ENCODE results near the gene MORN1. TPM values are rescaled to one million over a fixed set of nuclear protein-coding genes. Genes with fewer than 3 reads are reported as not detected.

The MORN1 gene
- total RNA-seq, 2 donors from 2014 or later, result 6.8 to 6.9 TPM

- Mint-ChIP-seq H3K27me3 (ENCODE audit: low read depth) (peaks cover 3% of the 10 kb centered on the region), H3K36me3 (ENCODE audit: insufficient read depth in 2 of 2) (peaks cover 0 to under 1% of the 10 kb centered on the region in 2 donors), H3K4me3 (no peak overlapping the region), H3K9me3 (no peaks in the 10 kb centered on the region), H3K4me1 (ENCODE audit: low read depth) (no peaks in the 10 kb centered on the region), H3K27ac (no peak overlapping the region)
- ATAC-seq (replicated peaks in 1 of 2) (no peak), DNase-seq (no peak)
Measured at GRCh38 chr1:2320006-2320405, 71.3 kb downstream of the MORN1 start.

GRCh38 chr1:2319291-2319690 is 72.1 kb downstream of the MORN1 start:
- Mint-ChIP-seq H3K4me3 (no peak overlapping the region), H3K36me3 (ENCODE audit: insufficient read depth in 2 of 2) (no peaks in the 10 kb centered on the region), H3K9me3 (no peaks in the 10 kb centered on the region), H3K4me1 (ENCODE audit: low read depth) (no peaks in the 10 kb centered on the region), H3K27ac (no peak overlapping the region), H3K27me3 (ENCODE audit: low read depth) (no peaks in the 10 kb centered on the region)
- ATAC-seq (replicated peaks in 1 of 2), result no peak
- DNase-seq, result no peak

- H3K9me3 Mint-ChIP-seq, result no peaks in the 10 kb centered on the region
- no peaks in the 10 kb centered on the region for H3K4me1 Mint-ChIP-seq (ENCODE audit: low read depth)
- H3K27me3 Mint-ChIP-seq (ENCODE audit: low read depth), result no peaks in the 10 kb centered on the region
- ATAC-seq (replicated peaks in 1 of 2), result no peak
- H3K4me3 Mint-ChIP-seq, result no peak overlapping the region
- H3K36me3 Mint-ChIP-seq (ENCODE audit: insufficient read depth in 2 of 2), result no peaks in the 10 kb centered on the region
- no peak overlapping the region for H3K27ac Mint-ChIP-seq
- no peak for DNase-seq
Measured at GRCh38 chr1:2318314-2319278, 72.8 kb downstream of the MORN1 start.

- Mint-ChIP-seq H3K36me3 (ENCODE audit: insufficient read depth in 2 of 2) (no peaks in the 10 kb centered on the region), H3K27me3 (ENCODE audit: low read depth) (no peaks in the 10 kb centered on the region), H3K27ac (no peak overlapping the region), H3K4me1 (ENCODE audit: low read depth) (no peaks in the 10 kb centered on the region), H3K9me3 (no peaks in the 10 kb centered on the region), H3K4me3 (no peak overlapping the region)
- DNase-seq (no peak), ATAC-seq (replicated peaks in 1 of 2) (no peak)
Measured at GRCh38 chr1:2317230-2318065, 73.9 kb downstream of the MORN1 start.

GRCh38 chr1:2316451-2316961 is 74.8 kb downstream of the MORN1 start:
- ATAC-seq (replicated peaks in 1 of 2) (no peak), DNase-seq (no peak)
- H3K27me3 Mint-ChIP-seq (ENCODE audit: low read depth), result no peaks in the 10 kb centered on the region
- no peaks in the 10 kb centered on the region for H3K36me3 Mint-ChIP-seq (ENCODE audit: insufficient read depth in 2 of 2)
- H3K4me1 Mint-ChIP-seq (ENCODE audit: low read depth), result no peaks in the 10 kb centered on the region
- H3K9me3 Mint-ChIP-seq, result no peaks in the 10 kb centered on the region
- no peak overlapping the region for H3K4me3 Mint-ChIP-seq
- H3K27ac Mint-ChIP-seq, result no peak overlapping the region

- peak overlapping the region; percentile 65 to 70 for H3K4me3 Mint-ChIP-seq
- no peaks in the 10 kb centered on the region for H3K4me1 Mint-ChIP-seq (ENCODE audit: low read depth)
- no peak overlapping the region for H3K27ac Mint-ChIP-seq
- DNase-seq, result no peak
- no peaks in the 10 kb centered on the region for H3K36me3 Mint-ChIP-seq (ENCODE audit: insufficient read depth in 2 of 2)
- H3K27me3 Mint-ChIP-seq (ENCODE audit: low read depth), result no peaks in the 10 kb centered on the region
- ATAC-seq (replicated peaks in 1 of 2), result no peak
- H3K9me3 Mint-ChIP-seq, result no peaks in the 10 kb centered on the region
Measured at GRCh38 chr1:2315674-2316450, 75.5 kb downstream of the MORN1 start.

GRCh38 chr1:2314803-2315673 is 76.3 kb downstream of the MORN1 start:
- H3K27ac Mint-ChIP-seq, result peak overlapping the region; percentile 44
- peak; percentile 60 to 76 for DNase-seq
- peak overlapping the region; percentile 65 to 70 for H3K4me3 Mint-ChIP-seq
- ATAC-seq (replicated peaks in 1 of 2), result peak; percentile 47 to 58
- no peaks in the 10 kb centered on the region for H3K9me3 Mint-ChIP-seq
- H3K27me3 Mint-ChIP-seq (ENCODE audit: low read depth), result no peaks in the 10 kb centered on the region
- H3K4me1 Mint-ChIP-seq (ENCODE audit: low read depth), result no peaks in the 10 kb centered on the region
- no peaks in the 10 kb centered on the region for H3K36me3 Mint-ChIP-seq (ENCODE audit: insufficient read depth in 2 of 2)

GRCh38 chr1:2314273-2314802 is 77.0 kb downstream of the MORN1 start:
- peak; percentile 22 to 29 for ATAC-seq (replicated peaks in 1 of 2)
- Mint-ChIP-seq H3K27ac (no peak overlapping the region), H3K27me3 (ENCODE audit: low read depth) (no peaks in the 10 kb centered on the region), H3K36me3 (ENCODE audit: insufficient read depth in 2 of 2) (no peaks in the 10 kb centered on the region), H3K9me3 (no peaks in the 10 kb centered on the region), H3K4me3 (peak overlapping the region in 1 of 2 donors; percentile 53), H3K4me1 (ENCODE audit: low read depth) (no peaks in the 10 kb centered on the region)
- peak in 1 of 2 donors; percentile 38 for DNase-seq

- ATAC-seq (replicated peaks in 1 of 2) (no peak), DNase-seq (no peak)
- Mint-ChIP-seq H3K4me3 (peak overlapping the region; percentile 27 to 53), H3K4me1 (ENCODE audit: low read depth) (no peaks in the 10 kb centered on the region), H3K36me3 (ENCODE audit: insufficient read depth in 2 of 2) (no peaks in the 10 kb centered on the region), H3K9me3 (no peaks in the 10 kb centered on the region), H3K27ac (no peak overlapping the region), H3K27me3 (ENCODE audit: low read depth) (no peaks in the 10 kb centered on the region)
Measured at GRCh38 chr1:2313651-2314261, 77.6 kb downstream of the MORN1 start.

- ATAC-seq (replicated peaks in 1 of 2) (no peak), DNase-seq (no peak)
- H3K9me3 Mint-ChIP-seq, result no peaks in the 10 kb centered on the region
- H3K27ac Mint-ChIP-seq, result no peak overlapping the region
- H3K4me3 Mint-ChIP-seq, result peak overlapping the region in 1 of 2 donors; percentile 29
- H3K27me3 Mint-ChIP-seq (ENCODE audit: low read depth), result no peaks in the 10 kb centered on the region
- peaks cover 0 to 3% of the 10 kb centered on the region in 2 donors for H3K36me3 Mint-ChIP-seq (ENCODE audit: insufficient read depth in 2 of 2)
- no peaks in the 10 kb centered on the region for H3K4me1 Mint-ChIP-seq (ENCODE audit: low read depth)
Measured at GRCh38 chr1:2312515-2313301, 78.6 kb downstream of the MORN1 start.

- H3K27ac Mint-ChIP-seq, result no peak overlapping the region
- no peaks in the 10 kb centered on the region for H3K27me3 Mint-ChIP-seq (ENCODE audit: low read depth)
- DNase-seq (no peak), ATAC-seq (replicated peaks in 1 of 2) (no peak)
- H3K4me1 Mint-ChIP-seq (ENCODE audit: low read depth), result no peaks in the 10 kb centered on the region
- peaks cover 0 to 7% of the 10 kb centered on the region in 2 donors for H3K36me3 Mint-ChIP-seq (ENCODE audit: insufficient read depth in 2 of 2)
- no peaks in the 10 kb centered on the region for H3K9me3 Mint-ChIP-seq
- no peak overlapping the region for H3K4me3 Mint-ChIP-seq
Measured at GRCh38 chr1:2312160-2312514, 79.2 kb downstream of the MORN1 start.
